HG03025 (cell line): ENCODE results near the gene MAP2K7.
"Not testable (repeated sequence)": the region's sequence is repeated elsewhere in the genome, so short reads cannot be mapped to it uniquely, and the experiment has no call there.

ENCODE experiments used
- ATAC-seq: cut with Tn5 transposase; IDR thresholded peaks from one replicate; pipeline ENCODE4 v1.9.1; 2021; ENCODE audit warnings: mild to moderate bottlenecking, moderate library complexity; ENCODE audit not compliant: unreplicated experiment, low FRiP score

MAP2K7 gene

DNA sequence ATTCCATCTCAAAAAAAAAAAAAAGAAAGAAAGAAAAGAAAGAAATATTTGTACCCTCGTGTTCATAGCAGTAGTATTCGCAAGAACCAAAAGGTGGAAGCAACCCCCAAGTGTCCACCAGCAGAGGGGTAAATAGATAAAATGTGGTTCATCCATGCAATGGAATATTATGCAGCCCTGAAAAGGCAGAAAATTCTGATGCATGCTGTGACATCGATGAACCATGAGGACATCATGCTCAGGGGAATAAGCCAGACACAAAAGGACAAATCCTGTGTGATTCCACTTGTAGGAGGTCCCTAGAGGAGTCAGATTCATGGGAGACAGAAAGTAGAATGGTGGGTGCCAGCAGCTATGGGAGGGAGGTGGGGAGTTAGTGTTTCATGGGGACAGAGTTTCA is 21.8 kb upstream of the MAP2K7 start:
- ATAC-seq: no peak

DNA sequence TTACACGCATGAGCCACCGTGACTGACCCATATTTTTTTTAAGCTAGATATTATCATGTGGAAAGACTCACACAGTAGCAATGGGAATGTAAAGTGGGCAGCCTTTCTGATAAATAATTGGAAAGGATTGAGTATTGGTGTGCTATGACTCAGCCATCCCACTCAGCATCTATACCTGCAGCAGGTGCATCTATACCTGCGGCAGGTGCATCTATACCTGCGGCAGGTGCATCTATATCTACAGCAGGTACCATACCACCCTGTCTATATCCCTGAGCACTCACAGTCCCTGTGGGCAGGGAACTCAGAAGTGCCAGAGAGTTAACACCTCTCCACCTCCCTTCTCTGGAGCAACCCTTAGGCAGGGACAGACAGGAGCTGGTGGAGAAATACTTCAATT is 20.6 kb upstream of the MAP2K7 start:
- no peak for ATAC-seq

DNA sequence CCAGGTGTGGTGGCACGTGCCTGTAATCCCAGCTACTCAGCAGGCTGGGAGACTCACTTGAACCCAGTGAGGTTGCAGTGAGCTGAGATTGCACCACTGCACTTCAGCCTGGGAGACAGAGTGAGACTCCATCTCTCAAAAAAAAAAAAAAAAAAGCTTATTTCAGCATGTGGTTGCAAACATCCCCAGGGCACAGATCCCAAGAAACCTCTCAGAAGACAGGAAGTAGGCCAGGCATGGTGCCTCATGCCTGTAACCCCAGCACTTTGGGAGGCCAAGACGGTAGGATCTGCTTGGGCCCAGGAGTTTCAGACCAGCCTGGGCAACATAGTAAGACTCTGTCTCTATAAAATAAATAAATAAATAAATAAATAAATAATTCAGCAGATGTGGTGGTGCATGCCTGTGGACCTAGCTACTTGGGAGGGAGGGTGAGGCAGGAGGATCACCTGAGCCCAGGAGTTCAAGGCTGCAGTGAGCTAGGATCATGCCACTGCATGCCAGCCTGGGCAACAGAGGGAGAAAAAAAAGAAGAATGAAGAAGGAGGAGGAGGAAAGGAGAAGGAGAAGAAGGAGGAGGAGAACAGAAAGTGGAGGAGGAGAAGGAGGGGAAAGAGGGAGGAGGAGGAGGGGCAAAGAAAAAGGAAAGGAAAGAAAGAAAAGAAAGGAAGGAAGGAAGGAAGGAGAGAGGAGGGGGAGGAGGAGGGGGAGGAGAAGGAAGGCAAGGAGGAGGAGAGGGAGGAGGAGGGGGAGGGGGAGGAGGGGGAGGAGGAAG is 19.7 kb upstream of the MAP2K7 start:
- no peak for ATAC-seq

DNA sequence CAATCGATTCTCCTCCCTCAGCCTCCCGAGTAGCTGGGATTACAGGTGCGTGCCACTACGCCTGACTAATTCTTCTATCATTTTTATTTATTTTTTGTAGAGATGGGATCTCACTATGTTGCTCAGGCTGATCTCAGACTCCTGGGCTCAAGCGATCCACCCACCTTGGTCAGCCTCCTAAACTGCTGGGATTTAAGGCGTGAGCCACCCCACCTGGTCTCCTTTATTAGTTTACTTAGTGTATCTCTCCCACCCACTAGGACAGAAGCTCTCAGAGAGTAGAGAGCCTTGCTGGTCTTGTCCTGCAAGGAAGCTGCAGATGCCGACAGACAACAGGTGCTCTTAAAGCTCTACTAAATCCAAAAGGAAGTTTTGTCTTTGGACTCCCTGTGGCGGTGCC is 17.9 kb upstream of the MAP2K7 start:
- ATAC-seq: no peak

DNA sequence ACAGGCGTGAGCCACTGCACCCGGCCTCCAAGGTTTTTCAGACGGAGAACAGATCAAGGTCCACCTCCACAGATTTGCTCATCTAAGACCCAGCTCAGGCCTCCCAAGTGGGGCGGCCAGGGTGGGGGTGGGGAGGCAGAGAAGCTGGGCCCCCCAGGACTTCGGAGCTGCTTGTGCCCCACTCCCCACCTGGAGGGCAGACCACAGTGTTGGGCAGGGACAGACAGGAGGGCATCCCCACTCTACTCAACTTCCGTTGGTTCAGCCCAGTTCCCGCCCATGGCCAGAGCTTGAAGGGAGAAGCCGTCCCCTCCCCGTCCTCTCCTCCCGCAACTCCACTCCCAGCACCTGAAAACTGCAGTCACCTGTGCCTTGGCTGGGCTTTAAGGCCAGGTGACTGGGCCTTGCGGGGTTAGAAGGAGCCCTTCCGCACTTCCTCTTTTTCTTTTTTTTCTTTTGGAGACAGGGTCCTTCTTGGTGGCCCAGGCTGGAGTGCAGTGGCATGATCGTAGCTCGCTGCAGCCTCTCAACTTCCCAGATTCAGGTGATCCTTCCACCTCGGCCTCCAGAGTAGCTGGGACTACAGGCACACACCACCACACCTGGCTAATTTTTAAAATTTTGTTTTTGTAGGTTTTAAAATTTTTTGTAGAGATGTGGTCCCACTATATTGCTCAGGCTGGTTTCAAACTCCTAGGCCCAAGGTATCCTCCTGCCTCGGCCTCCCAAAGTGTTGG is 16.1 kb upstream of the MAP2K7 start:
- ATAC-seq: no peak

DNA sequence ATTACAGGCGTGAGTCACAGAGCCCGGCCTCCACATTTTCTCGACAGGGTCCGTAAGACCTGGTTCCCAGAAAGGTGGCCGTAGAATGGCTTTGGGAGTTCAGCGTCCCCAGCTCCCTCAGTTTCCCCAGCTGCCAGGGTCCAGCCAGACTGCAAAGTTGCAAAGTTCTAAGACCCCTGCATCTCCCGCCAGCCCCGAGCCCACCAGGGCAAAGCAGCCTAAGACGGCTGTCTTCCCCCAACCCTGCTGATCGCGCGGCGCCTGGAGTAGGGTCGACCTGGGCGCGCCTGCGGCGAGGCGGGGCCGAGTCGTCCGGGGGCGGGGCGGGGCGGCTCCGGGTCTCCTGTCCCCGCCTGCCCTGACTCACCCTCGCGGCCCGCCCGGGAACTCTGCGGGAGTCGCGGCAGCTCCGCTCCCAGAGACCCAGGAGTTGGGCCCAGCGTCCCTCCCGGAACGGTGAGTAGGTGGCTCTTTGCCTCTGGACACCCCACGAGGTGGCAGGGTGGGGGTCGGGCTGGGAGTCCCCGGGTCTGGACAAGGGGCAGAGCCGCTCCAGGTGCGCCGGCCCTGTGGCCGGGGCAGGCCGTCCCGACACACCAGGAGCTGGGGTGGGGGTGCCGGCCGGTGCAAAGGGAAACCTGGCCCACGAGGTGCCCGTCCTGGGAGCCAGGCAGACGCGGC is 15.4 kb upstream of the MAP2K7 start, which contains the start of gene LRRC8E:
LRRC8E (plus strand) TSS at position 366 of the 681 bp plus-strand sequence. CDS start 7,094 bp downstream, outside the sequence.
- no peak for ATAC-seq

DNA sequence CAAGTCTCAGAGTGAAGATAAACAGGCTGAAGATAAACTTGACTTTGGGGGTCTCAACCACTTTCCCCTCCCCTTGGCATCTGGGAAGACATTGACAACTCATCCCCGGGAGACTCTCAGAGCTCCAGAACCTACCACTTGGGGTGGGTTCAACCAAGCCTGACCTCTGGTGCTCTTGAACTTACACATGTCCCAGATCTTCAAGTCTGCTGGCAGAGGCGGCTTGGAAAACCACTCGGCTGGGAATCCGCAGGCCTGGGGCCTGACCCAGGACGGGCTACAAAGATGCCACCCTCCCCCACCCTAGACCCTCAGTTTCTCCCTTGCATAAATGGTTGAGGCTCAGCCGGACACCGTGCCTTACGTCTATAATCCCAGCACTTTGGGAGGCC is 14.9 kb upstream of the MAP2K7 start:
- ATAC-seq: no peak

DNA sequence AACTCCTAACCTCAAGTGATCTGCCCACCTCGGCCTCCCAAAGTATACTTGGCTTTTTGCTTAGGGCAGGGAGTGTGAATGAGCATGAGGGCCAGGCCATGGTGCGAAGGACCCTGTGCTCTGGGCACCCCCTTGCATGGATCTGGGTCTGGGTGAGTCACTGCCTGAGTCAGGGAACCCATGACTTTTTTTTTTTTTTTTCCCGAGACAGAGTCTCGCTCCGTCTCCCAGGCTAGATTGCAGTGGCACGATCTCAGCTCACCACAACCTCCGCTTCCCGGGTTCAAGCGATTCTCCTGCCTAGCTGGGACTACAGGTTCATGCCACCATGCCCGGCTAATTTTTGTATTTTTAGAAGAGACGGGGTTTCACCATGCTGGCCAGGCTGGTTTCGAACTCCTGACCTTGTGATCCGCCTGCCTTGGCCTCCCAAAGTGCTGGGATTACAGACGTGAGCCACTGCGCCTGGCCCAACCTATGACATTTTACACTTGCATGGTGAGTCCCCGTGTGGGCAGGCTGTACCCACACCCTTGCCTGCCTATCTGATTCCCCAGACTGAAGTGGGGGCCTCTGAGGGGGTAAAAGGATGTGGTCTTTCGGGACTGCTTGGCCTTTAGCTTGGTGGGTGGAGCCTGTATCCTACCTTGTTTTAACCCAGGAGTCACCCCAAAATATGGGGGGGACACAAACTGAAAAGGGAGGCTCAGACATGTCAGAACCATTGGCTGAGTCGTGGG is 10.1 kb upstream of the MAP2K7 start:
- ATAC-seq: not testable (repeated sequence)

DNA sequence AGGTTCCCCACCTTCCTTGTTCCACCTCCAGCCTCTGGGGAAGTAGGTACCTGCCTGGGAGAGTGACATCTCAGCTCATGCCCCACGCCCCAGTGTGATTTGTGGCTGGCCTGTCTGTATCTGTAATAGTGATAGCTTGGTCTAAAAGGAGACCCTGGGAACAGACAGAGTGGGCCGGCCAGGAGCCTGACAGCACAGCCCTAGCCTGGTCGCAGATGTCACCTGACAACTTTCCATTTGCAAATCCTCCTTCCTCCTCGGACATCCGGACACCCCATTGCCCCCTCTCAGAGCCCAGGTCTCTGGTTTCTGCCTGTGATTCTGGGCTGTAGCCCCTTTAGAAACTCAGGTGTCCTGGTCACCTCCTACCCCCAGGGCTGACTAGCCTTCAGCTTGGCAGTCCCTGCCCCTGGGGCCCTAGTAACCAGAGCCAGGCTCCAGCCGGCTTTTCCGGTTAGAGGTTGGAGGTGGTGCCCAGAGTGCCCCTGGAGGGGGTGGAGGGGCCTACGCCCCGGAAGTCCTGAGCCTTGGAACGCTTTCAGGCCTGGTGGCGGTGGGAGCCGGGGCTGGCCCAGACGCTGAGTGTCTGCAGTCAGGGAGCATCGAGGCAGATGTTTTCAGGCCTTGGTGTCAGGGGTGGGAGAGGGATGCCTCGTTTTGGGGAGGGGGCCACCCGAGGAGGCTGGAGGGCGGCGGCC is 8.9 kb upstream of the MAP2K7 start:
- ATAC-seq: no peak

DNA sequence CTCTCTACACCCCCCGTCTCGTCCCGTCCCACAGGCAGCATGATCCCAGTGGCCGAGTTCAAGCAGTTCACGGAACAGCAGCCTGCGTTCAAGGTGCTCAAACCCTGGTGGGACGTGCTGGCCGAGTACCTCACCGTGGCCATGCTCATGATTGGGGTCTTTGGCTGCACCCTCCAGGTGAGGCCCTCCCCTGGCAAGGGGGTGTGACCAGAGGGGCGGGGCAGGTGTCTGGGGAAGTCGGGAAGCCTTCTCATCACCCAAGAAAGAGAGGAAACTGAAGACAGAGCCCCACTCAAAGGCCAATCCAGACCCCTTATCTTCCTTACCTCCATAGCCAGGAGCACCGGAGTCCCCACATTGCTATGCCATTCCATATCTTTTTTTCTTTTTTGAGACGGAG is 8.1 kb upstream of the MAP2K7 start:
- no peak for ATAC-seq

DNA sequence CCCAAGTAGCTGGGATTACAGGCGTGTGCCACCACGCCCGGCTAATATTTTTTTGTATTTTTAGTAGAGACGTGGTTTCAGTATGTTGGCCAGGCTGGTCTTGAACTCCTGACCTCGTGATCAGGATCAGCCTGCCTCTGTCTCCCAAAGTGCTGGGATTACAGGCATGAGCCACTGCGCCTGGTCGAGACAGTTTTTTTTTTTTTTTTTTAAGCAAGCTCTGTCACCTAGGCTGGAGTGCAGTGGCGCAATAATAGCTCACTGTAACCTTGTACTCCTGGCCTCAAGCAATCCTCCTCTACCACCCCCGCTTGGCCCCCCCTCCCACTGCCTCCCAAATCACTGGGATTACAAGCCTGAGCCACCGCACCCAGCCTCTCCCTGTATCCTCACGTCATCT is 6.4 kb upstream of the MAP2K7 start:
- ATAC-seq: no peak

DNA sequence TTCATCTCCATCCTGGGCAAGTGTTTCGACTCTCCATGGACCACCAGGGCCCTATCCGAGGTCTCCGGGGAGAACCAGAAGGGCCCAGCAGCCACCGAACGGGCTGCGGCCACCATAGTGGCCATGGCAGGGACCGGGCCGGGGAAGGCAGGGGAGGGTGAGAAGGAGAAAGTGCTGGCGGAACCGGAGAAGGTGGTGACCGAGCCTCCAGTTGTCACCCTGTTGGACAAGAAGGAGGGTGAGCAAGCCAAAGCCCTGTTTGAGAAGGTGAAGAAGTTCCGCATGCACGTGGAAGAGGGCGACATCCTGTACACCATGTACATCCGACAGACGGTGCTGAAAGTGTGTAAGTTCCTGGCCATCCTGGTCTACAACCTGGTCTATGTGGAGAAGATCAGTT is 4.7 kb upstream of the MAP2K7 start:
- ATAC-seq: no peak

DNA sequence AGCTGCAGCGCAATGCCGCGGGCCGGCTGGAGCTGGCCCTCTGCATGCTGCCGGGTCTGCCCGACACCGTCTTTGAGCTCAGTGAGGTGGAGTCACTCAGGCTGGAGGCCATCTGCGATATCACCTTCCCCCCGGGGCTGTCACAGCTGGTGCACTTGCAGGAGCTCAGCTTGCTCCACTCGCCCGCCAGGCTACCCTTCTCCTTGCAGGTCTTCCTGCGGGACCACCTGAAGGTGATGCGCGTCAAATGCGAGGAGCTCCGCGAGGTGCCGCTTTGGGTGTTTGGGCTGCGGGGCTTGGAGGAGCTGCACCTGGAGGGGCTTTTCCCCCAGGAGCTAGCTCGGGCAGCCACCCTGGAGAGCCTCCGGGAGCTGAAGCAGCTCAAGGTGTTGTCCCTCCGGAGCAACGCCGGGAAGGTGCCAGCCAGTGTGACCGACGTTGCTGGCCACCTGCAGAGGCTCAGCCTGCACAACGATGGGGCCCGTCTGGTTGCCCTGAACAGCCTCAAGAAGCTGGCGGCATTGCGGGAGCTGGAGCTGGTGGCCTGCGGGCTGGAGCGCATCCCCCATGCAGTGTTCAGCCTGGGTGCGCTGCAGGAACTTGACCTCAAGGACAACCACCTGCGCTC is 3.8 kb upstream of the MAP2K7 start:
- ATAC-seq: no peak

DNA sequence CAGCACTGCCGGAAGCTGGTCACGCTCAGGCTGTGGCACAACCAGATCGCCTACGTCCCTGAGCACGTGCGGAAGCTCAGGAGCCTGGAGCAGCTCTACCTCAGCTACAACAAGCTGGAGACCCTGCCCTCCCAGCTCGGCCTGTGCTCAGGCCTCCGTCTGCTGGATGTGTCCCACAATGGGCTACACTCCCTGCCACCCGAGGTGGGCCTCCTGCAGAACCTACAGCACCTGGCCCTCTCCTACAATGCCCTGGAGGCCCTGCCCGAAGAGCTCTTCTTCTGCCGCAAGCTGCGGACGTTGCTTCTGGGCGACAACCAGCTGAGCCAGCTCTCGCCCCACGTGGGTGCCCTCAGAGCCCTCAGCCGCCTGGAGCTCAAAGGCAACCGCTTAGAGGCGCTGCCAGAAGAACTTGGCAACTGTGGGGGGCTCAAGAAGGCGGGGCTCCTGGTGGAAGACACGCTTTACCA is 3.2 kb upstream of the MAP2K7 start:
- no peak for ATAC-seq

DNA sequence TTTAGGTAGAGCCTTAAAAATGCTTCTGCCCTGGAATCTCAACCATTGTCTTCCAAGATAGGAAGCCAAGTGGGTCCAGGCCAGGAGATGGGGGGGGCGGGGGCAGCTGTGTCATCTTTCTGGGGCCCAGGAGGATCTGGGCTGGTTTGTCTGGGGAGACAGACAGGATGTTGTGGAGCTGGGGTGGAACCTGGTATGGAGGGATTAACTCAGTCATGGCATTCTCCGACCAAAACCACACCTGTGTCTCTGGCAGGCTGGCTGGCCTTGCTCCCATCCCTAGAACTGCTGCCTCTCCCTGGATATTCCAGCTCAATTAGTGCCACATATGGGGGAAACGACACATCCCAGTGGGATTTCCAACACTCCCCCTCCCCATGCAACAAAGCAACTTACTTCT is 2.7 kb upstream of the MAP2K7 start:
- no peak for ATAC-seq

DNA sequence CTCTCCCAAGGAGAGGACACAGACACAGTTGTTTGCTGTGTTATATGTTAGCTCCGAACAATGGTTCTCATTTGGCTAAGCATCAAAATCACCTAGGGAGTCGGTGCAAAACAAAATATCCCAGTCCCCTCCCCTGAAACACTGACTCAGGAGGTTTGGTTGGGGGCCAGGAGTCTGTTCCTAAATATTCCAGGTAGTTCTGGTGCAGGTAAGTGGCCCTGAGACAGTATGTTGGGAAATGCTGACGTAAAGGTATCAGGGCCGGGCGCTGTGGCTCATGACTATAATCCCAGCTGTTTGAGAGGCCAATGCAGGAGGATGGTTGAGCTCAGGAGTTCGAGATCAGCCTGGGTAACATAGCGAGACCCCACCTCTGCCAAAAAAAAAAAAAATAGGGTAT is 2.3 kb upstream of the MAP2K7 start:
- ATAC-seq: no peak

DNA sequence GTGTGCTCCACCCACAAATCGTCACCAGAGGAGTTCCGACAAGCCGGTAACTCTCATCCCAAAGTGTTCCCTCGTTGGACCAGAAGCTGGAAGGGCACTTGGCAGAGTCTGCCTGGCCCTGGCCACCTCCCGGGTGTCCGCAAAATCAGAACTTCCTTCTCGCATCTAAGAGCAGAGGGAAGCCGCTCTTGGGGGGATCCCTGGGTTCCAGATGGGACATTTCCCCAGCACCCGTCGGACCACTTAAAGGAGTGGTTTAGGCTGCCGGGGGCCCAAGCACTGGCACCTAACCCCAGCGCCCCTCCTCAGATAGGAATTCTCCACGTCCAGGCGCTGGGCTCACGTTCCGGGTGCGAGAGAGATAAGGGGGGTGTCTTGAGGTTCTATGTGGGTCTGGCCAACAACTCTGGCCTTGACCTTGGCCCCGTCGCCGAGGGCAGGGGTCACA is 857 bp upstream of the MAP2K7 start:
- ATAC-seq: peak; percentile 3

DNA sequence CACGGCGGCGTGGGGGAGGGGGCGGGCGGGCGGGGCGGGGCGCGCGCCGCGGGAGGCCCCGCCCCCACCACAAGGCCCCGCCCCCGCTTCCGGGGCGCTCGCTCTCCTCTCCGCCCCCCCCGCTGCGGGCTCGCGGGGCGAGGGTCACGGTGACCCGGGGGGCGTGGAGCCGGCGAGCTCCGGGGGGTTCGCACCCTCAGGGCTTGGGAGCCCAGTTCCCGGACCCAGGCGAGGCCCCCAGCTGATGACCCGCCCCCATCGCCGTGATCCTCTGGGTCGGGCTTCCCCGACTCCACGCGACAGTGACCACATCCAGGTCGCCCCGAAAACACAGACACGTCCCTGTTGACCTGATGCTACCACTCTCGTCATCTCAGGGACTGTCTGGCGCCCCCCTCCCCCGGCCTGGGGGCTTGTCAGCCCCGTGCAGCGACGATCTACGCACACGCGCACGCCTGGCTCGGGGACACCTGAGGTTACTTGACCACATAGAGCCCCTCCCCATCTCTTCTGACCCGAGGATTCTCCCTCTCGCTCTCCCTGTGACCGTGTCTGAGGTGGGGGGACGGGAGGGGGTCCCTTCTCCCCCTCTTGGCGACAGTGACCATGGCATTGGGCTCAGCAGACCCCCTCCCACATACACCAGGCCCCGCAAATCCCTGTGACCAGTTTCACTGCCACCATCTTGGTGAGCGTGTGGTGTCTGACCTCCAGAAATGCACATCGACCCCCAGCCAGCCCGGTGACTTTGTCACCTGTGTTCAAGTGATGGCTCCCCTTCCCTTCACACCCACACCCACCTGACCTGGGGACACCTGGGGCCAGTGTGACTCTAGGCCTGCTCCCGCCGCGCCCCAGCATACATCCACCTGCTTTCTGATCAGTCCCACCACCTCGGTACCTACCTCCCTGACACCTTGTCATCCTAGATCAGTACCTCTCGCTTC is 670 bp downstream of the MAP2K7 start:
- ATAC-seq: peak; percentile 23
